ENCODE results near the gene WASL.
"Not testable (repeated sequence)": the region's sequence is repeated elsewhere in the genome, so short reads cannot be mapped to it uniquely, and the experiment has no call there.

WASL gene

DNA sequence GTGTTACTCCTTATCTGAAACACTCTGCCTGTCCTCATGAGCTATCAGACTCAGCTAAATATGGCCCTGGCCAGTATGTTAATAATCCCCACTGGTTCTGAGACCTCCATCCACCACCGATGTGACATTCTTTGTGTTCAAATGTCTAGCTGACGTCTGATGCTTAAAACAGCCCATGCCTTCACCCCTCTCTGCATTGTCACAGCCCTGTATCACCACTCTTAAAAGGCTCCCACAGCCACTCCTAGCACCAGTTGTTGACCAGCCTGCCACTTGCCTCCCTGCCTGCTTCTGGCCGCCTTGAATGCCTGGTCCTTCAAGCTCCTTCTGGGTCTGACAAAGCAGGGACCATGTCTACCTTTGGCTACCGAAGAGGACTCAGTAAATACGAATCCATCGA, 93.2 kb downstream of the WASL start, which contains the start of gene LMOD2:
Gene LMOD2, plus strand, starts transcription at position 253 of the 400 bp plus-strand sequence. Its CDS starts 98 bp downstream, at position 351.
- no peak for DNase-seq

DNA sequence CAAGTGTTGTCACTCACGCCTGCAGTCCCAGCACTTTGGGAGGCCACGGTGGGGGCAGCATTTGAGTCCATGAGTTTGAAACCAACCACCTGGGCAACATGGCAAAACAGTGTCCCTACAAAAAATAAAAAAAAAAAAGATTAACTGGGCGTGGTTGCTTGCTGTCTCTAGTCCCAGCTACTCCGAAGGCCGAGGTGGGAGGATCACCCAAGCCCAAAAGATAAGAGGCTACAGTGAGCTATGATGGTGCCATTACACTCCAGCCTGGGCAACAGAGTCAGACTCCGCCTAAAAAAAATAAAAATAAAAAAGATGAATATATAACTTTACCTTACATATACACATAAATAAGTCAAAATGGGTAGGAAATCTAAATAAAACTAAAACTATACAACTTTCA, 95.6 kb downstream of the WASL start:
- DNase-seq = no peak

GRCh38 chr7:123652406-123652805, 96.4 kb downstream of the WASL start:
- DNase-seq = no peak

GRCh38 chr7:123650595-123650994, 98.2 kb downstream of the WASL start:
- no peak for DNase-seq

- DNase-seq = no peak
Observed at GRCh38 chr7:123649964-123650363, 98.8 kb downstream of the WASL start.

DNA sequence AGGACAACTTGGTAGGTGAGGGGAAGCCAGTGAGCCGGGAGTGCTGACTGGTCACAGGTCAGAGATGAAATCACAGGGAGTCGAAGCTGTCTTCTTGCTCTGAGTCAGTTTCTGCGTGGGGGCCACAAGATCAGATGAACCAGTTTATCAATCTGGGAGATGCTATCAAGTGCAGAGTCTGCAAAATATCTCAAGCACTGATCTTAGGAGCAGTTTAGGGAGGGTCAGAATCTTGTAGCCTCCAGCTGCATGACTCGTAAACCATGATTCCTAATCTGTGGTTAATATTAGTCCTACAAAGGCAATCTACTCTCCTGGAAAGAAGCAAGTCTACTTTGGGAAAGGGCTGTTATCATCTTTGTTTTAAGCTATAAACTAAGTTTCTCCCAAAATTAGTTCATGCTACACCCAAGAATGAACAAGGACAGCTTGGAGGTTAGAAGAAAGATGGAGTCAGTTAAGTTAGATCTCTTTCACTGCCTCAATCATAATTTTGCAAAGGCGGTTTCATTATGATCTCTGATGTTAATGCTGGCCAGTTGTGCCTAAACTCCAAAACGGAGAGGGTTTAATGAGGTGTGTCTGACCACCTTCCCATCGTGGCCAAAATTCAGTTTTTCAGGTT, 101.6 kb downstream of the WASL start:
- DNase-seq = no peak

DNA sequence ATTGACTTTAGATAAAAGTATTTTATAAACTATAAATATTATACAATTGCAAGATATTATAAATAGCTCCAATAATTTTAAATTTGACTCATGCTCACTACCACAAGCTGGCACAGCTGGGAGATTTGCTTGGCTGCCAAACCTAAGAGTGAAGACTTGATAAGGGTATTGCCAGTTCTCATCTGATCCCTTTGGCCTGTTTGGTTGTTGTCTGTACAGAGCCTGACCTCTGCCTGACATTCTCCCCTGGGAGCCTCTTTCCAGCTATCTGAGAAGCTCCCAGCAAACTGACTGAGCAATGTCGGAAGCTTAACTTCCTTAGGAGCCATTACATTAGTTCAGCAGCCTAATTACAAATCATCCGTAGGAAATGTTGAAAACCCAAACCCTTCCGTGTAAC, 103.3 kb downstream of the WASL start:
- DNase-seq = no peak

GRCh38 chr7:123643495-123644441, 105.0 kb downstream of the WASL start:
- DNase-seq = no peak

DNA sequence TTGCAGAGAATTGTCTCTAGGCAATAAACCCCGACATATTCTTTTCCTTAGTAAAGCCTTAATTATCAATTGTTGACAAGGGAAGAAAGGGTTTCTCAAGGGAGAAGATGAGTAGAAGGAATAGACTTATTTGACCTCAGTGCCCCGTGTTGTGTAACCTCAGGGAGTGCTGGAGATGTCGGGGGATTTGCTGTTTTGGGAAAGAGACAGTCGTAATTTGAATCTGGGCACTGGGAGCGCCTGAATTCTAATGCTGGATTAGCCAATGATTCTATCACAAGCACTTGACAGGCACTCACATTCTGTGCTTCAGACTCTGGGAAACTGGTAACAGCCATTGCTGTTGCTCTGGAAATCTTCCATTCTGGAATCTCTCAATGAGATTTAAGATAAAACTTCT, 106.9 kb downstream of the WASL start:
- no peak for DNase-seq

DNA sequence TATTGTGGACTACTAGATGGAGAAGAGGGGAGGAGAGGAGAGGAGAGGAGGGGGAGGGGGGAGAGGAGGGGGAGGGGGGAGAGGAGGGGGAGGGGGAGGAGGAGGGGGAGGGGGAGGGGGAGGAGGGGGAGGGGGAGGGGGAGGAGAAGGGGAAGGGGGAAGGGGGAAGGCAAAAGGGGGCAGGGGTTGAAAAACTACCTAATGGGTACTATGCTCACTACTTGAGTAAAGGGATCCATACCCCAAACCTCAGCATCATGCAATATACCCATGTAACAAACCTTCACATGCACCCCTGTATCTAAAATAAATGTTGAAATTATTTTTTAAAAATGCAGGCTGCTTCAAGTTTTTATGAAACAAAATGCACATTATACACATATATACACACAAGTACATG, 108.2 kb downstream of the WASL start:
- no peak for DNase-seq

GRCh38 chr7:123639631-123640030, 109.2 kb downstream of the WASL start:
- no peak for DNase-seq

DNA sequence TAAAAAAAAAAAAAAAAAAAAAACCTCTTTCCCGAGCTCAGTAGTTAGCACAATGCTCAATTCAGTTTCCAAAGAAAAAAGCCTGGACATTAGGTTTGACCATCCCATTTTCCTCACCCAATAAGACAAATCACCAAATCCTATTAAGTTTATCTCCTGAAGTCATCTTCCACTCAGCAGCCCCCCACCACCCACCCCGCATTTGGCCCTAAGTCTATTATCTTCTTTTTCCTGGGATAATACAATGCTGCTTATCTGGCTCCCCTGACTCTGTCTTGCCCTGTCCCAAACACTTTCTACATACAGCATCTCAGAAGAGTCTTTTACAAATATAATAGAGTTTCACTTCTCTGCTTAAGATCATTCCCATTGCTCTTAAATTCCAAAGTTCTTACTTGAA, 110.9 kb downstream of the WASL start:
- DNase-seq = no peak

DNA sequence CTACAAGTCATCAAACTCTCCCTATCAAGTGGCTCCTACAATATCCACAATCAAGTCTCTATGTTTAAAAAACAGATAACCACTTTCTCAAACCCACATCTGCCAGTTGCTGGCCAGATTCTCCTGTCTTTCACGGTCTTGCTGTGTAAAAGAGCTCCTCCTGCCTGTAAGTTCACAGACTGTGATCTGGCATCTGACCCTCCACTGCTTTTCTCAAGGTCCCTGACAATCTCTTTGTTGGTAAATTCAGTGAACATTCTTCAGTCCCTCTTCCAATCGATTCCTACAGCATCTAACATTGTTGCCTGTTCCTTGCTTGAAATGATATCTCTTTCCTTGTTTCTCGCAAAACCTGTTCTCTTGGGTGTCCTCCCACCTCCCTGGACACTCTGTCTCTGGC, 111.6 kb downstream of the WASL start:
- DNase-seq = no peak

GRCh38 chr7:123635551-123636359, 113.0 kb downstream of the WASL start:
- DNase-seq = no peak

GRCh38 chr7:123634011-123634573, 114.7 kb downstream of the WASL start:
- not testable (repeated sequence) for DNase-seq

GRCh38 chr7:123633553-123633952, 115.2 kb downstream of the WASL start:
- no peak for DNase-seq

GRCh38 chr7:123632808-123633207, 116.0 kb downstream of the WASL start:
- DNase-seq = no peak
